H9 (cell line): Measurements from ENCODE around the gene SPATA20. TPM values are rescaled to one million over a fixed set of nuclear protein-coding genes. Genes with fewer than 3 reads are reported as not detected.

ENCODE experiments used
- DNase-seq: peaks from one replicate; pipeline ENCODE4 v3.0.0-alpha.2; 2017
- H2AFZ ChIP-seq: one replicate; pipeline ENCODE4 v1.6.1; 2013; ENCODE audit warnings: mild to moderate bottlenecking, low read length, control low read depth, moderate library complexity
- H2AK5ac ChIP-seq: 2 replicates; pipeline ENCODE4 v1.6.1; 2013; ENCODE audit warnings: low read length, control low read depth, mixed read lengths; ENCODE audit not compliant: insufficient read length
- H2BK120ac ChIP-seq: one replicate; pipeline ENCODE4 v1.6.1; 2013; ENCODE audit warnings: low read depth, mild to moderate bottlenecking, low read length, control low read depth, inconsistent platforms; ENCODE audit not compliant: poor library complexity, severe bottlenecking
- H2BK12ac ChIP-seq: 2 replicates; pipeline ENCODE4 v1.6.1; 2013; ENCODE audit warnings: low read length, control low read depth, mixed read lengths, low read depth; ENCODE audit not compliant: insufficient read length
- H2BK15ac ChIP-seq: 2 replicates; pipeline ENCODE4 v1.6.1; 2013; ENCODE audit warnings: low read depth, low read length, control low read depth
- H2BK20ac ChIP-seq: one replicate; pipeline ENCODE4 v1.6.1; 2013; ENCODE audit warnings: low read depth, mild to moderate bottlenecking, low read length, control low read depth, inconsistent platforms; ENCODE audit not compliant: poor library complexity, severe bottlenecking
- H2BK5ac ChIP-seq: 2 replicates; pipeline ENCODE4 v1.6.1; 2013; ENCODE audit warnings: low read length, control low read depth, mixed read lengths; ENCODE audit not compliant: insufficient read length
- H3K14ac ChIP-seq: 2 replicates; pipeline ENCODE4 v1.6.1; 2013; ENCODE audit warnings: low read length, control low read depth; ENCODE audit not compliant: insufficient read depth
- H3K18ac ChIP-seq: 2 replicates; pipeline ENCODE4 v1.6.1; 2013; ENCODE audit warnings: low read depth, mild to moderate bottlenecking, mixed read lengths, low read length, control low read depth; ENCODE audit not compliant: insufficient read length
- H3K23ac ChIP-seq: 2 replicates; pipeline ENCODE4 v1.6.1; 2013; ENCODE audit warnings: low read length, control low read depth, mixed read lengths, low read depth; ENCODE audit not compliant: insufficient read length
- H3K23me2 ChIP-seq: 2 replicates; pipeline ENCODE4 v1.6.1; 2013; ENCODE audit warnings: low read depth, mild to moderate bottlenecking, mixed read lengths, low read length, control low read depth; ENCODE audit not compliant: insufficient read length, poor library complexity, severe bottlenecking
- H3K27ac ChIP-seq: 2 replicates; pipeline ENCODE4 v1.5.1; 2013; ENCODE audit warnings: low read length, control low read depth, mixed read lengths, low read depth; ENCODE audit not compliant: insufficient read length
- H3K27me3 ChIP-seq: 2 replicates; pipeline ENCODE4 v1.6.1; 2013; ENCODE audit warnings: low read length, control low read depth, inconsistent platforms; ENCODE audit not compliant: insufficient read depth
- H3K4ac ChIP-seq: 2 replicates; pipeline ENCODE4 v1.6.1; 2013; ENCODE audit warnings: low read depth, mild to moderate bottlenecking, control low read depth, inconsistent platforms, low read length, moderate library complexity
- H3K4me1 ChIP-seq: 2 replicates; pipeline ENCODE4 v1.6.1; 2013; ENCODE audit warnings: low read length, control low read depth, inconsistent platforms; ENCODE audit not compliant: insufficient read depth
- H3K4me2 ChIP-seq: 2 replicates; pipeline ENCODE4 v1.6.1; 2013; ENCODE audit warnings: low read length, control low read depth, mixed read lengths; ENCODE audit not compliant: insufficient read length, insufficient read depth
- H3K56ac ChIP-seq: 2 replicates; pipeline ENCODE4 v1.6.1; 2013; ENCODE audit warnings: low read depth, mild to moderate bottlenecking, mixed read lengths, low read length, control low read depth; ENCODE audit not compliant: insufficient read length
- H3K79me1 ChIP-seq: 2 replicates; pipeline ENCODE4 v1.6.1; 2013; ENCODE audit warnings: low read depth, mild to moderate bottlenecking, moderate library complexity, low read length, control low read depth, inconsistent platforms; ENCODE audit not compliant: insufficient read depth, poor library complexity, severe bottlenecking
- H3K79me2 ChIP-seq: 2 replicates; pipeline ENCODE4 v1.6.1; 2013; ENCODE audit warnings: low read length, control low read depth, inconsistent platforms; ENCODE audit not compliant: insufficient read depth
- H3K9ac ChIP-seq: 2 replicates; pipeline ENCODE4 v1.6.1; 2013; ENCODE audit warnings: low read length, control low read depth, mixed read lengths; ENCODE audit not compliant: insufficient read length; ENCODE audit errors: extremely low read depth
- H3K9me3 ChIP-seq: one replicate; pipeline ENCODE4 v1.6.1; 2013; ENCODE audit warnings: low read depth, low read length, inconsistent platforms; ENCODE audit not compliant: control insufficient read depth
- H3T11ph ChIP-seq: one replicate; pipeline ENCODE4 v1.6.1; 2013; ENCODE audit warnings: mild to moderate bottlenecking, low read length, control low read depth, inconsistent platforms
- H4K20me1 ChIP-seq: one replicate; pipeline ENCODE4 v1.6.1; 2013; ENCODE audit not compliant: control insufficient read depth, insufficient read length, insufficient read depth
- H4K5ac ChIP-seq: 2 replicates; pipeline ENCODE4 v1.6.1; 2013; ENCODE audit warnings: low read depth, mild to moderate bottlenecking, mixed read lengths, low read length, control low read depth; ENCODE audit not compliant: insufficient read length
- H4K8ac ChIP-seq: replicated peaks from 2 replicates; pipeline ENCODE4 v1.6.1; 2013; ENCODE audit warnings: low read length, control low read depth, mixed read lengths, low read depth; ENCODE audit not compliant: insufficient read length
- H4K91ac ChIP-seq: 2 replicates; pipeline ENCODE4 v1.6.1; 2013; ENCODE audit warnings: low read depth, mild to moderate bottlenecking, moderate library complexity, mixed read lengths, low read length, control low read depth; ENCODE audit not compliant: insufficient read length
- H3K27ac Mint-ChIP-seq, 3 experiments: 2 replicates in 2 of 3; 3 replicates in 1 of 3; pipeline ENCODE4 v1.8.0; 2020 to 2021; ENCODE audit warnings: mixed read lengths in 3 of 3, mild to moderate bottlenecking in 1 of 3, moderate library complexity in 1 of 3
- H3K27me3 Mint-ChIP-seq: 2 replicates; pipeline ENCODE4 v1.8.0; 2021; ENCODE audit warnings: low read depth, mild to moderate bottlenecking, moderate library complexity, mixed read lengths
- H3K36me3 Mint-ChIP-seq, 3 experiments: 2 replicates in 2 of 3; 3 replicates in 1 of 3; pipeline ENCODE4 v1.8.0; 2020 to 2021; ENCODE audit warnings: low read depth in 3 of 3, mixed read lengths in 3 of 3; ENCODE audit not compliant: insufficient read depth in 1 of 3
- H3K4me1 Mint-ChIP-seq, 2 experiments: 2 replicates each; pipeline ENCODE4 v1.8.0; 2020; ENCODE audit warnings: mixed read lengths in 2 of 2
- H3K4me3 Mint-ChIP-seq, 2 experiments: 2 replicates in 1 of 2; 3 replicates in 1 of 2; pipeline ENCODE4 v1.8.0; 2020 to 2021; ENCODE audit warnings: mild to moderate bottlenecking in 2 of 2, mixed read lengths in 2 of 2, moderate library complexity in 1 of 2
- H3K9me3 Mint-ChIP-seq, 2 experiments: 2 replicates in 1 of 2; 3 replicates in 1 of 2; pipeline ENCODE4 v1.8.0; 2020; ENCODE audit warnings: mild to moderate bottlenecking in 2 of 2, mixed read lengths in 2 of 2, moderate library complexity in 1 of 2
- CTCF ChIP-seq: fragments of 200-600 bp; sonication (generic); conservative IDR thresholded peaks from 3 replicates; pipeline ENCODE4 v1.8.0; 2021; ENCODE audit warnings: antibody characterized with exemption, mild to moderate bottlenecking
- WGBS: extraction: QIAGEN DNeasy Blood & Tissue Kit; methylation state at CpG from one replicate; pipeline ENCODE4 v1.1.7; 2013; ENCODE audit warnings: missing lambda C conversion rate, low lambda C conversion rate, mixed read lengths; ENCODE audit not compliant: insufficient read length; ENCODE audit errors: extremely low coverage; 5-methylcytosine and 5-hydroxymethylcytosine counted together
- total RNA-seq: library from RNA; stranded (reverse); gene quantifications from 2 replicates; pipeline ENCODE4 v1.2.1, GENCODE V29; 2021

Gene SPATA20
- total RNA-seq, 1 experiment from 2014 or later = 23.9 TPM

- Mint-ChIP-seq H3K4me1 (peaks cover 9 to 13% of the 10 kb centered on the region in 2 experiments; a peak in 3 of 4 replicates), H3K27me3 (peaks cover 9% of the 10 kb centered on the region), H3K9me3 (no peaks in the 10 kb centered on the region), H3K36me3 (no peaks in the 10 kb centered on the region), H3K4me3 (no peak overlapping the region), H3K27ac (no peak overlapping the region)
- H4K20me1 ChIP-seq = no peaks in the 10 kb centered on the region
- H4K8ac ChIP-seq = no peak overlapping the region
- H3K9me3 ChIP-seq = no peaks in the 10 kb centered on the region
- no peak for TF ChIP-seq CTCF
- no peaks in the 10 kb centered on the region for H3K23me2 ChIP-seq
- no peak overlapping the region for H4K91ac ChIP-seq
- H2AK5ac ChIP-seq = no peak overlapping the region
- H2AFZ ChIP-seq = no peak overlapping the region
- H2BK120ac ChIP-seq = no peak overlapping the region
- H2BK5ac ChIP-seq = no peak overlapping the region
- no peak overlapping the region for H3K27ac ChIP-seq
- no peak overlapping the region for H3K9ac ChIP-seq
- H3K27me3 ChIP-seq = no peaks in the 10 kb centered on the region
- no peak overlapping the region for H3K23ac ChIP-seq
- no peaks in the 10 kb centered on the region for H3K79me1 ChIP-seq
- H3K18ac ChIP-seq = no peak overlapping the region
- no peak overlapping the region for H2BK12ac ChIP-seq
- H2BK20ac ChIP-seq = no peak overlapping the region
- no peak overlapping the region for H3K14ac ChIP-seq
- H2BK15ac ChIP-seq = no peak overlapping the region
- no peak overlapping the region for H3K4me2 ChIP-seq
- no peak overlapping the region for H3K56ac ChIP-seq
- no peaks in the 10 kb centered on the region for H3K79me2 ChIP-seq
- DNase-seq = no peak
- H3K4ac ChIP-seq = no peak overlapping the region
- no peaks in the 10 kb centered on the region for H3K4me1 ChIP-seq
- no CpG with 5 or more reads among the region's 18 CpGs for WGBS
- no peak overlapping the region for H3T11ph ChIP-seq
- no peak overlapping the region for H4K5ac ChIP-seq
Observed at GRCh38 chr17:50524838-50525237, 22.1 kb upstream of the SPATA20 start.
